ENCODE results near the gene MOGAT3.

MOGAT3 gene

GRCh38 chr7:101153969-101154692, 46.7 kb downstream of the MOGAT3 start, which contains the start of gene AP1S1:
TSS of gene AP1S1 (plus strand) at chr7:101154476. CDS start at chr7:101154515, 39 bp downstream.
- H3K27me3 ChIP-seq (ENCODE audit: control insufficient read depth in 5 of 5, insufficient read depth in 4 of 5, low read length in 5 of 5): peaks cover 0 to 3% (median 0%) of the 10 kb centered on the region in 5 donors
- peak within 1 kb of the TSS in 4 of 5 donors; percentile 48 to 84 (median 72) for H3K9ac ChIP-seq (ENCODE audit: low read length in 5 of 5)
- no peak within 1 kb of the TSS for H3K27ac ChIP-seq (ENCODE audit: low read depth, low read length)
- H3K36me3 ChIP-seq (ENCODE audit: control insufficient read depth in 5 of 5, insufficient read depth in 5 of 5, low read length in 5 of 5): peaks cover 0 to 24% (median 20%) of the 10 kb centered on the region in 5 donors
- peak within 1 kb of the TSS; percentile 67 to 78 (median 72) for H3K4me3 ChIP-seq (ENCODE audit: low read depth in 1 of 5, low read length in 5 of 5)
- H3K9me3 ChIP-seq (ENCODE audit: control insufficient read depth in 5 of 5, low read length in 5 of 5): no peaks in the 10 kb centered on the region
- peaks cover 0 to 18% (median 11%) of the 10 kb centered on the region in 5 donors for H3K4me1 ChIP-seq (ENCODE audit: control insufficient read depth in 5 of 5, insufficient read depth in 5 of 5, low read length in 5 of 5)

- peaks cover 0 to 7% (median 3%) of the 10 kb centered on the region in 5 donors for H3K36me3 ChIP-seq (ENCODE audit: control insufficient read depth in 5 of 5, insufficient read depth in 5 of 5, low read length in 5 of 5)
- H3K9ac ChIP-seq (ENCODE audit: low read length in 5 of 5): no peak overlapping the region
- peaks cover 0 to 18% (median 11%) of the 10 kb centered on the region in 5 donors for H3K4me1 ChIP-seq (ENCODE audit: control insufficient read depth in 5 of 5, insufficient read depth in 5 of 5, low read length in 5 of 5)
- no peaks in the 10 kb centered on the region for H3K27me3 ChIP-seq (ENCODE audit: control insufficient read depth in 5 of 5, insufficient read depth in 4 of 5, low read length in 5 of 5)
- no peaks in the 10 kb centered on the region for H3K9me3 ChIP-seq (ENCODE audit: control insufficient read depth in 5 of 5, low read length in 5 of 5)
- H3K27ac ChIP-seq (ENCODE audit: low read depth, low read length): no peak overlapping the region
- H3K4me3 ChIP-seq (ENCODE audit: low read depth in 1 of 5, low read length in 5 of 5): no peak overlapping the region
These were observed 48.8 kb downstream of the MOGAT3 start for GRCh38 chr7:101151908-101152651.

All from subcutaneous abdominal adipose tissue (tissue), 5 donors.